ENCODE measurements around the gene CD46.

The CD46 gene

DNA sequence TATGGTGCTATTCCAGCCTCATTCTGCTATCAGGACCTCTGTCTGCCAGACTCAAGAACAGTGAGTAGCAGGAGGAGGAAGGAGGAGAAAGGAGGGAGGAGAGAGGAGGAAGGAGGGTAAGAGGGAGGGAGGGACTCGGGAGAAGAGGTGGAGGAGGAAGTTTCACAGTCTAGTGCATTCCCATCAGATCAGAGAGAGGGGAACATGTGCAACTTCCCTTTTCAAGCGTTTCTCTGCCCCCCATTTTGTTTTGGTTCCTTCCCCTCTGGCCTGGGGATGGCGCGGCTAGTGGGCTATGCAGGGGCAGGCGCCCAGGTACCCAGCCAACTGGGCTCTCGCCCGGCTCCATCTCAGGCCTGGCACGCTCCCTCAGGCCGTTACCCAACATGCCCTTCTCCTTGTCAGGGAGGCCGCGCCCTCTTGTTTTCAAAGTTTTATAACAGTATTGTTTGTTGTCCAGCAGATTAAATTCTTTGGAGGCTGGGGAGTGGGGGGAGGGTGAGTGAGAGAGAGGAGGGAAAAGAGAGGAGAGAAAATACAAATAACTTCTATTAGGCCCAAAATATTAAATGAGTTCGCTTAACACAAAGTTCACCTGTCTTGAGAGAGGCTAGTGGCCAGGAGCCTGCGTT lies 56.0 kb downstream of the CD46 start:
- Histone ChIP-seq H3K79me2 (ENCODE audit: control insufficient read depth, insufficient read depth, low read length, unreplicated experiment) (peaks cover 4% of the 10 kb centered on the region), H3K27ac (ENCODE audit: low read depth, low read length) (peak overlapping the region; percentile 97; the same call in 1 of the 2 replicates), H2AFZ (ENCODE audit: low read length, unreplicated experiment) (no peak overlapping the region), H3K36me3 (ENCODE audit: insufficient read depth, low read length) (peaks cover 36% of the 10 kb centered on the region), H3K4me1 (ENCODE audit: control insufficient read depth, insufficient read depth, low read length, unreplicated experiment) (peaks cover 51% of the 10 kb centered on the region), H3K4me3 (ENCODE audit: low read depth, low read length) (no peak overlapping the region), H3K27me3 (ENCODE audit: insufficient read depth, low read length) (no peaks in the 10 kb centered on the region)

GRCh38 chr1:207808322-207808705 lies 56.5 kb downstream of the CD46 start:
- peaks cover 51% of the 10 kb centered on the region for H3K4me1 ChIP-seq (ENCODE audit: control insufficient read depth, insufficient read depth, low read length, unreplicated experiment)
- no peaks in the 10 kb centered on the region for H3K27me3 ChIP-seq (ENCODE audit: insufficient read depth, low read length)
- no peak overlapping the region for H2AFZ ChIP-seq (ENCODE audit: low read length, unreplicated experiment)
- H3K27ac ChIP-seq (ENCODE audit: low read depth, low read length) = no peak overlapping the region
- H3K36me3 ChIP-seq (ENCODE audit: insufficient read depth, low read length) = peaks cover 34% of the 10 kb centered on the region
- peaks cover 4% of the 10 kb centered on the region for H3K79me2 ChIP-seq (ENCODE audit: control insufficient read depth, insufficient read depth, low read length, unreplicated experiment)
- no peak overlapping the region for H3K4me3 ChIP-seq (ENCODE audit: low read depth, low read length)

GRCh38 chr1:207808911-207809555 lies 57.2 kb downstream of the CD46 start:
- peaks cover 32% of the 10 kb centered on the region for H3K36me3 ChIP-seq (ENCODE audit: insufficient read depth, low read length)

DNA sequence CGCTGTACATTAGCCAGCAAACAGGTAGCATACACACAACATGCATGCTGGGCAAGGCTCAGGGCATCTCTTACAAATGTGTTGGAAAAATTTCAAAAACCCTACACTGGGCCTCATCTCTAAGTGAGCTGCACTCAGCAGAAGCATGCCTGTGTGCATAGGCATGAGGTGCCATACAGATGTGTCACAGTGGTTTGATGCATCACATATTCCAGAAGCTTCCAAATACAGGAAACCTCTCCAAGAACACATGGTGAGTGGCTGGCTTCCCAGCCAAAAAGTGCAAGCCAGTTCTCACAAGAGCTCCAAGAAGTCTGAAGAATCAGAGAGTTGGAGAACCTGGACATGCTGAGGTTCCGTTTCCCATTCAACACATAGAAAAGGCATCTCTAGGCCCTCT lies 58.3 kb downstream of the CD46 start:
- Histone ChIP-seq H2AFZ (ENCODE audit: low read length, unreplicated experiment) (no peak overlapping the region), H3K27ac (ENCODE audit: low read depth, low read length) (peak overlapping the region; percentile 95), H3K79me2 (ENCODE audit: control insufficient read depth, insufficient read depth, low read length, unreplicated experiment) (peaks cover 11% of the 10 kb centered on the region), H3K36me3 (ENCODE audit: insufficient read depth, low read length) (peaks cover 35% of the 10 kb centered on the region), H3K27me3 (ENCODE audit: insufficient read depth, low read length) (no peaks in the 10 kb centered on the region), H3K4me1 (ENCODE audit: control insufficient read depth, insufficient read depth, low read length, unreplicated experiment) (peaks cover 52% of the 10 kb centered on the region), H3K4me3 (ENCODE audit: low read depth, low read length) (no peak overlapping the region; the same call in 1 of the 2 replicates)

More at GRCh38 chr1:207808911-207809555, 57.2 kb downstream of the CD46 start:
- H3K4me3 ChIP-seq (ENCODE audit: low read depth, low read length) = no peak overlapping the region
- H3K4me1 ChIP-seq (ENCODE audit: control insufficient read depth, insufficient read depth, low read length, unreplicated experiment) = peaks cover 51% of the 10 kb centered on the region
- H3K27ac ChIP-seq (ENCODE audit: low read depth, low read length) = peak overlapping the region; percentile 95
- H3K27me3 ChIP-seq (ENCODE audit: insufficient read depth, low read length) = no peaks in the 10 kb centered on the region
- no peak overlapping the region for H2AFZ ChIP-seq (ENCODE audit: low read length, unreplicated experiment)
- H3K79me2 ChIP-seq (ENCODE audit: control insufficient read depth, insufficient read depth, low read length, unreplicated experiment) = peaks cover 4% of the 10 kb centered on the region

- Histone ChIP-seq H2AFZ (ENCODE audit: low read length, unreplicated experiment) (no peak overlapping the region), H3K27me3 (ENCODE audit: insufficient read depth, low read length) (no peaks in the 10 kb centered on the region), H3K79me2 (ENCODE audit: control insufficient read depth, insufficient read depth, low read length, unreplicated experiment) (peaks cover 11% of the 10 kb centered on the region), H3K27ac (ENCODE audit: low read depth, low read length) (peak overlapping the region; percentile 95), H3K36me3 (ENCODE audit: insufficient read depth, low read length) (peaks cover 35% of the 10 kb centered on the region), H3K4me3 (ENCODE audit: low read depth, low read length) (no peak overlapping the region), H3K4me1 (ENCODE audit: control insufficient read depth, insufficient read depth, low read length, unreplicated experiment) (peaks cover 52% of the 10 kb centered on the region)
Observed at GRCh38 chr1:207810606-207811295, 58.9 kb downstream of the CD46 start.

DNA sequence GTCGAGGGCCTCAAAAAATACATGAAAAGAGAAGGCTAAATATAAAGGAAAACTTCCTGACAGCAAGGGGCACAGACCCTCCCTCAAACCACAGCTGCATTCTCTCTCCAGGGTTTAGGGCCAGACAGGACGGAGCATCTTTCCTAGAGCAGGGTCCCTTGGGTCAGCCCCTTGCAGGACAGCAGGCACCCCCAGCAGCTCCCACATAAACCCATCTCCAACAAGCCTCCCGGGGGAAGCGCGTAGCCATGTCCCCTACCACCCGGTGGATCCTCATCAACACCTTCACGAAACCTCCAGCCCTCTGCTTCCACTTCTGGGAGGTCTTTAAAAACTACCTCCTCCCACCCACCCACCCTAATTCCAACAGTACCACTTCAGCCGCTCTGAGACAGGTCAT lies 59.5 kb downstream of the CD46 start:
- Histone ChIP-seq H3K4me3 (ENCODE audit: low read depth, low read length) (no peak overlapping the region), H3K36me3 (ENCODE audit: insufficient read depth, low read length) (peaks cover 35% of the 10 kb centered on the region), H3K27me3 (ENCODE audit: insufficient read depth, low read length) (no peaks in the 10 kb centered on the region), H3K4me1 (ENCODE audit: control insufficient read depth, insufficient read depth, low read length, unreplicated experiment) (peaks cover 52% of the 10 kb centered on the region), H3K27ac (ENCODE audit: low read depth, low read length) (peak overlapping the region; percentile 95), H3K79me2 (ENCODE audit: control insufficient read depth, insufficient read depth, low read length, unreplicated experiment) (peaks cover 12% of the 10 kb centered on the region), H2AFZ (ENCODE audit: low read length, unreplicated experiment) (no peak overlapping the region)

- H3K27ac ChIP-seq (ENCODE audit: low read depth, low read length) = peak overlapping the region; percentile 50
- peaks cover 37% of the 10 kb centered on the region for H3K36me3 ChIP-seq (ENCODE audit: insufficient read depth, low read length)
- no peaks in the 10 kb centered on the region for H3K27me3 ChIP-seq (ENCODE audit: insufficient read depth, low read length)
- no peak overlapping the region for H3K4me3 ChIP-seq (ENCODE audit: low read depth, low read length)
- H3K4me1 ChIP-seq (ENCODE audit: control insufficient read depth, insufficient read depth, low read length, unreplicated experiment) = peaks cover 52% of the 10 kb centered on the region
- H2AFZ ChIP-seq (ENCODE audit: low read length, unreplicated experiment) = no peak overlapping the region
- H3K79me2 ChIP-seq (ENCODE audit: control insufficient read depth, insufficient read depth, low read length, unreplicated experiment) = peaks cover 16% of the 10 kb centered on the region
Observed at GRCh38 chr1:207811920-207812720, 60.3 kb downstream of the CD46 start.

DNA sequence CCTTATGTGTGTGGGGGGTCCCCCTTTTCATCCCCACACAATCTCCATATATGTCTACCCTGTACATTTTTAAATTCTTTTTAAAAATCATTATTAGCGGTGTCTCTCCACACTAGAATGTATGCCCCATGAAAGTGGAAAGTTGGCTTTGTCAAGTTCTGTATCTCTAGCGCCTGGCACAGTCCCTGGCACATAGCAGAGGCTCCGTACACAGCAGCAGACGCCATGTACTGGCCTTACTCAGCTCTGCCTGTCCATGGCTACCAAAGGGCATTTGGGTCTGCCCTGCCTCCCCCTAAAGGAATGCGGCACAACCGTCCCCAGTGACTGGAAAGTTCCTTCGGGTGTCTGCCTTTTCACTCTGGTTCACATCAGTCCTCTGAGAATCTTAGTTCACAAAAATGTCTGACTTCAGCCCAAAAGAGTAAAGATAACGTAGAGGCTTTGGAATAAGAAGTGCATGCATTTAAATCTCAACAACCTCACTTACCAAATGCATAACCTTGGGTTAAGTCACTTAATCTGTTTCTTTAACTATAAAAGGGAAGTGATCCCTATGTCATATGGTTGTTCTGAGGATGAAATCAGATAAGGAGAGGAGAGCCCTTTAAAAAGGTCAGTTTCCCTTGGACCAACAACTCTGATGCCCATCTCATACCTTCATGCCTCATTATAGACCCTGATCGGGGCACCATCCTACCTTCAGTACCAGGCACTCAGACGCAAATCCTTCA lies 61.1 kb downstream of the CD46 start:
- Histone ChIP-seq H3K79me2 (ENCODE audit: control insufficient read depth, insufficient read depth, low read length, unreplicated experiment) (peaks cover 24% of the 10 kb centered on the region), H3K27ac (ENCODE audit: low read depth, low read length) (no peak overlapping the region), H3K27me3 (ENCODE audit: insufficient read depth, low read length) (no peaks in the 10 kb centered on the region), H2AFZ (ENCODE audit: low read length, unreplicated experiment) (no peak overlapping the region), H3K4me1 (ENCODE audit: control insufficient read depth, insufficient read depth, low read length, unreplicated experiment) (peaks cover 51% of the 10 kb centered on the region), H3K4me3 (ENCODE audit: low read depth, low read length) (no peak overlapping the region), H3K36me3 (ENCODE audit: insufficient read depth, low read length) (peaks cover 39% of the 10 kb centered on the region)

GRCh38 chr1:207813512-207813881 lies 61.6 kb downstream of the CD46 start:
- H3K79me2 ChIP-seq (ENCODE audit: control insufficient read depth, insufficient read depth, low read length, unreplicated experiment) = peaks cover 28% of the 10 kb centered on the region

DNA sequence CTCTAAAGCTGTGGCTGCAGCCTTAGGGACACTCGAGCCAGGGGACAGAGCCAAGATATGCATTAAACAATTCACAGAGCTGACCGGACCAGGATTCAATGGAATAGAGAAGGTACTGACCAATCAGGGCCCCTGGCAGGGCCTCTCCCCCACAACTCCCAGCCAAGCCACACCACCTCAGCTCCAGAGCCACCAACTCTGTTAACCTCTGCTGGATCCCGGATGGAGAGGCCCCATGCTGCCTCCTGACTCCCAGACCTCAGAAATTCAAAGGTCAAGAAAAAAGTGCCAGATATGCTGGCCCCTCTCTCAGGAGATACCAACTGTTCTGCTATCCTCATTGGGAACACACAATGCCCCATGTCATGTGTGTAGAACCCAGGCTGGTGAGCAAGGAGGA lies 62.1 kb downstream of the CD46 start:
- Histone ChIP-seq H2AFZ (ENCODE audit: low read length, unreplicated experiment) (no peak overlapping the region), H3K79me2 (ENCODE audit: control insufficient read depth, insufficient read depth, low read length, unreplicated experiment) (peaks cover 30% of the 10 kb centered on the region), H3K36me3 (ENCODE audit: insufficient read depth, low read length) (peaks cover 31% of the 10 kb centered on the region), H3K27ac (ENCODE audit: low read depth, low read length) (no peak overlapping the region), H3K27me3 (ENCODE audit: insufficient read depth, low read length) (no peaks in the 10 kb centered on the region), H3K4me3 (ENCODE audit: low read depth, low read length) (no peak overlapping the region), H3K4me1 (ENCODE audit: control insufficient read depth, insufficient read depth, low read length, unreplicated experiment) (peaks cover 58% of the 10 kb centered on the region)

More at GRCh38 chr1:207813512-207813881, 61.6 kb downstream of the CD46 start:
- H3K4me1 ChIP-seq (ENCODE audit: control insufficient read depth, insufficient read depth, low read length, unreplicated experiment) = peaks cover 54% of the 10 kb centered on the region
- no peak overlapping the region for H3K4me3 ChIP-seq (ENCODE audit: low read depth, low read length)
- H3K27ac ChIP-seq (ENCODE audit: low read depth, low read length) = no peak overlapping the region
- H3K36me3 ChIP-seq (ENCODE audit: insufficient read depth, low read length) = peaks cover 33% of the 10 kb centered on the region
- no peaks in the 10 kb centered on the region for H3K27me3 ChIP-seq (ENCODE audit: insufficient read depth, low read length)
- H2AFZ ChIP-seq (ENCODE audit: low read length, unreplicated experiment) = no peak overlapping the region
